K562 (cell line): Measurements from ENCODE around the gene CDKN2C. TPM values are rescaled to one million over a fixed set of nuclear protein-coding genes. Genes with fewer than 3 reads are reported as not detected.

Experiments
- CCNT2 ChIP-seq: IDR thresholded peaks from 2 replicates; pipeline ENCODE4 v1.6.1; 2011; ENCODE audit warnings: borderline replicate concordance, low read depth, mild to moderate bottlenecking, moderate library complexity, mixed read lengths, low read length; ENCODE audit not compliant: insufficient read length; ENCODE audit errors: extremely low read depth
- DMBX1 ChIP-seq: fragments of 250-450 bp; sonication (Bioruptor Pico); IDR thresholded peaks from 2 replicates; pipeline ENCODE4 v1.8.0; 2022; ENCODE audit warnings: inconsistent platforms, mild to moderate bottlenecking, moderate library complexity, borderline replicate concordance
- DNMT1 ChIP-seq: fragments of 450-650 bp; IDR thresholded peaks from 2 replicates; pipeline ENCODE4 v1.6.1; 2016; ENCODE audit warnings: antibody characterized with exemption, mild to moderate bottlenecking
- GABPA ChIP-seq: fragments of 200-800 bp; sonication (Bioruptor generic); conservative IDR thresholded peaks from 2 replicates; pipeline ENCODE4 v1.6.1; 2016; ENCODE audit warnings: low read depth, missing genetic modification characterization, missing compliant biosample characterization
- HMGN3 ChIP-seq: IDR thresholded peaks from 2 replicates; pipeline ENCODE4 v1.6.1; 2011; ENCODE audit warnings: borderline replicate concordance, low read depth, mild to moderate bottlenecking, mixed read lengths, low read length; ENCODE audit not compliant: insufficient read length; ENCODE audit errors: extremely low read depth
- KHSRP ChIP-seq: fragments of 450-650 bp; IDR thresholded peaks from 2 replicates; pipeline ENCODE4 v1.6.1; 2017
- MAFG ChIP-seq: fragments of 450-650 bp; conservative IDR thresholded peaks from 2 replicates; pipeline ENCODE4 v1.6.1; 2016; ENCODE audit warnings: missing genetic modification characterization, missing compliant biosample characterization
- polyA plus RNA-seq, 8 experiments: library from polyadenylated mRNA; depleted of rRNA in 4 of 8; stranded (reverse) in 5 of 8; unstranded in 3 of 8; fragments of >200 nt; fragmentation: Nextera tagmentation in 2 of 8; fragmentation: Illumina TruSeq in 1 of 8; extraction: Ambion mirVana in 2 of 8; extraction: Trizol in 1 of 8; gene quantifications; 2 replicates each; pipeline versions ENCODE4 v1.2.1 to v1.2.3, GENCODE V29; 2011 to 2014; ENCODE audit warnings: inconsistent platforms in 1 of 8, missing spikeins in 1 of 8
- total RNA-seq, 7 experiments: library from RNA; depleted of rRNA in 6 of 7; stranded (reverse); fragments of >200 nt in 6 of 7; fragmentation: Illumina TruSeq in 2 of 7; extraction: Trizol in 2 of 7; gene quantifications; 2 replicates each; pipeline versions ENCODE4 v1.2.1 to v1.2.3, GENCODE V29; 2011 to 2021; ENCODE audit warnings: low replicate concordance in 1 of 7
- TF ChIP-seq, protein P1 (sequence below), 2 experiments: fragments of 150-350 bp in 1 of 2; IDR thresholded peaks; 2 replicates each; pipeline ENCODE4 v1.6.1; 2012 to 2016; ENCODE audit warnings: low read depth in 2 of 2, low read length in 2 of 2, mild to moderate bottlenecking in 1 of 2, moderate library complexity in 1 of 2
- TF ChIP-seq, protein P2 (sequence below): fragments of 250-450 bp; sonication (Bioruptor Pico); IDR thresholded peaks from 2 replicates; pipeline ENCODE4 v1.4.0; 2020; ENCODE audit warnings: mild to moderate bottlenecking, moderate library complexity

CDKN2C gene
- total and polyA plus RNA-seq, 9 of the 15 experiments (the other 6 are each of a cell fraction or from before 2014, with no cell fraction given): 11.9 to 74.3 (median 45.9) TPM

GRCh38 chr1:50959913-50960844 is 9.9 kb upstream of the CDKN2C start, which contains the start of gene FAF1 (continued):
- TF ChIP-seq, protein P1, sequence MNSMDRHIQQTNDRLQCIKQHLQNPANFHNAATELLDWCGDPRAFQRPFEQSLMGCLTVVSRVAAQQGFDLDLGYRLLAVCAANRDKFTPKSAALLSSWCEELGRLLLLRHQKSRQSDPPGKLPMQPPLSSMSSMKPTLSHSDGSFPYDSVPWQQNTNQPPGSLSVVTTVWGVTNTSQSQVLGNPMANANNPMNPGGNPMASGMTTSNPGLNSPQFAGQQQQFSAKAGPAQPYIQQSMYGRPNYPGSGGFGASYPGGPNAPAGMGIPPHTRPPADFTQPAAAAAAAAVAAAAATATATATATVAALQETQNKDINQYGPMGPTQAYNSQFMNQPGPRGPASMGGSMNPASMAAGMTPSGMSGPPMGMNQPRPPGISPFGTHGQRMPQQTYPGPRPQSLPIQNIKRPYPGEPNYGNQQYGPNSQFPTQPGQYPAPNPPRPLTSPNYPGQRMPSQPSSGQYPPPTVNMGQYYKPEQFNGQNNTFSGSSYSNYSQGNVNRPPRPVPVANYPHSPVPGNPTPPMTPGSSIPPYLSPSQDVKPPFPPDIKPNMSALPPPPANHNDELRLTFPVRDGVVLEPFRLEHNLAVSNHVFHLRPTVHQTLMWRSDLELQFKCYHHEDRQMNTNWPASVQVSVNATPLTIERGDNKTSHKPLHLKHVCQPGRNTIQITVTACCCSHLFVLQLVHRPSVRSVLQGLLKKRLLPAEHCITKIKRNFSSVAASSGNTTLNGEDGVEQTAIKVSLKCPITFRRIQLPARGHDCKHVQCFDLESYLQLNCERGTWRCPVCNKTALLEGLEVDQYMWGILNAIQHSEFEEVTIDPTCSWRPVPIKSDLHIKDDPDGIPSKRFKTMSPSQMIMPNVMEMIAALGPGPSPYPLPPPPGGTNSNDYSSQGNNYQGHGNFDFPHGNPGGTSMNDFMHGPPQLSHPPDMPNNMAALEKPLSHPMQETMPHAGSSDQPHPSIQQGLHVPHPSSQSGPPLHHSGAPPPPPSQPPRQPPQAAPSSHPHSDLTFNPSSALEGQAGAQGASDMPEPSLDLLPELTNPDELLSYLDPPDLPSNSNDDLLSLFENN (IDR thresholded peaks at IDR 0.05; ENCODE audit: low read depth in 2 of 2, low read length in 2 of 2): peak in 1 of 2 experiments; percentile 30; a peak in 1 of 4 replicates
- TF ChIP-seq KHSRP (peak; percentile 67), CCNT2 (peak; percentile 96), HMGN3 (peak; percentile 89), DNMT1 (no peak), DMBX1 (no peak), GABPA (tag) (peak; percentile 82), MAFG (tag) (no peak; the same call in 1 of the 2 replicates)
- TF ChIP-seq, protein P2, sequence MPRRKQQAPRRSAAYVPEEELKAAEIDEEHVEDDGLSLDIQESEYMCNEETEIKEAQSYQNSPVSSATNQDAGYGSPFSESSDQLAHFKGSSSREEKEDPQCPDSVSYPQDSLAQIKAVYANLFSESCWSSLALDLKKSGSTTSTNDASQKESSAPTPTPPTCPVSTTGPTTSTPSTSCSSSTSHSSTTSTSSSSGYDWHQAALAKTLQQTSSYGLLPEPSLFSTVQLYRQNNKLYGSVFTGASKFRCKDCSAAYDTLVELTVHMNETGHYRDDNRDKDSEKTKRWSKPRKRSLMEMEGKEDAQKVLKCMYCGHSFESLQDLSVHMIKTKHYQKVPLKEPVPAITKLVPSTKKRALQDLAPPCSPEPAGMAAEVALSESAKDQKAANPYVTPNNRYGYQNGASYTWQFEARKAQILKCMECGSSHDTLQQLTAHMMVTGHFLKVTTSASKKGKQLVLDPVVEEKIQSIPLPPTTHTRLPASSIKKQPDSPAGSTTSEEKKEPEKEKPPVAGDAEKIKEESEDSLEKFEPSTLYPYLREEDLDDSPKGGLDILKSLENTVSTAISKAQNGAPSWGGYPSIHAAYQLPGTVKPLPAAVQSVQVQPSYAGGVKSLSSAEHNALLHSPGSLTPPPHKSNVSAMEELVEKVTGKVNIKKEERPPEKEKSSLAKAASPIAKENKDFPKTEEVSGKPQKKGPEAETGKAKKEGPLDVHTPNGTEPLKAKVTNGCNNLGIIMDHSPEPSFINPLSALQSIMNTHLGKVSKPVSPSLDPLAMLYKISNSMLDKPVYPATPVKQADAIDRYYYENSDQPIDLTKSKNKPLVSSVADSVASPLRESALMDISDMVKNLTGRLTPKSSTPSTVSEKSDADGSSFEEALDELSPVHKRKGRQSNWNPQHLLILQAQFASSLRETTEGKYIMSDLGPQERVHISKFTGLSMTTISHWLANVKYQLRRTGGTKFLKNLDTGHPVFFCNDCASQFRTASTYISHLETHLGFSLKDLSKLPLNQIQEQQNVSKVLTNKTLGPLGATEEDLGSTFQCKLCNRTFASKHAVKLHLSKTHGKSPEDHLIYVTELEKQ: no peak
